A204.1 (cell line): ENCODE results near the gene RPS27L.
A peak's percentile ranks its signal among the peaks of the same experiment; 100 is the strongest.

ENCODE experiments used
- FAIRE-seq: peaks from 2 replicates; lab custom pipeline; 2012; peaks lifted over from hg19 to GRCh38; lab: Jason Lieb, UNC

Gene RPS27L

GRCh38 chr15:63187589-63188226 is 30.4 kb upstream of the RPS27L start:
- FAIRE-seq, result no peak

GRCh38 chr15:63186065-63186464 is 28.8 kb upstream of the RPS27L start:
- no peak for FAIRE-seq

- FAIRE-seq, result no peak
Observed at GRCh38 chr15:63185206-63185605, 27.9 kb upstream of the RPS27L start.

DNA sequence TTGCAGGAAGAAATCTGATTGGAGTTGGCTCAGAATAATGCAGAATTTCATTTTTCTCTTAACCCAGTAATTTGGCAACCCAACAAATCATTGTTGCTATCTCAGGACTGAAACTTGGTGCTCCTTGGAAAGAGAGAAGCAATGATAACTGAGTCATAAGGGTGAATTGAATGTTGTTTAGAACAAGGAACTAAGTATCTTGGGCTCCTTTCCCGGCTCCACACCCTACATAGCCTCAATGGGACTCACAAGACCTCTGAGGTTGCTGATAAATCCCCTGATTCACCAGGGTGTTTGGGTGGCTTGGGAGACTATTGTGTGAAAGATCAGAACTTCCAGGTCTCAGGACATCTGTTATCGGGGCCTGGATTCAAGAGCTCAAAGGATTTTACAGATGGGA is 24.4 kb upstream of the RPS27L start:
- FAIRE-seq, result no peak

- no peak for FAIRE-seq
Observed at GRCh38 chr15:63180746-63181145, 23.5 kb upstream of the RPS27L start.

- no peak for FAIRE-seq
Observed at GRCh38 chr15:63178034-63178433, 20.8 kb upstream of the RPS27L start.

- FAIRE-seq, result no peak
Observed at GRCh38 chr15:63176302-63176701, 19.0 kb upstream of the RPS27L start.

GRCh38 chr15:63172851-63173451 is 15.7 kb upstream of the RPS27L start:
- no peak for FAIRE-seq

GRCh38 chr15:63172376-63172775 is 15.1 kb upstream of the RPS27L start:
- no peak for FAIRE-seq

- no peak for FAIRE-seq
Observed at GRCh38 chr15:63169788-63170187, 12.5 kb upstream of the RPS27L start.

GRCh38 chr15:63166219-63166618 is 8.9 kb upstream of the RPS27L start:
- no peak for FAIRE-seq

GRCh38 chr15:63165166-63165859 is 8.0 kb upstream of the RPS27L start:
- no peak for FAIRE-seq

- FAIRE-seq, result no peak
Observed at GRCh38 chr15:63163217-63163616, 5.9 kb upstream of the RPS27L start.

GRCh38 chr15:63160638-63161037 is 3.4 kb upstream of the RPS27L start:
- no peak for FAIRE-seq

DNA sequence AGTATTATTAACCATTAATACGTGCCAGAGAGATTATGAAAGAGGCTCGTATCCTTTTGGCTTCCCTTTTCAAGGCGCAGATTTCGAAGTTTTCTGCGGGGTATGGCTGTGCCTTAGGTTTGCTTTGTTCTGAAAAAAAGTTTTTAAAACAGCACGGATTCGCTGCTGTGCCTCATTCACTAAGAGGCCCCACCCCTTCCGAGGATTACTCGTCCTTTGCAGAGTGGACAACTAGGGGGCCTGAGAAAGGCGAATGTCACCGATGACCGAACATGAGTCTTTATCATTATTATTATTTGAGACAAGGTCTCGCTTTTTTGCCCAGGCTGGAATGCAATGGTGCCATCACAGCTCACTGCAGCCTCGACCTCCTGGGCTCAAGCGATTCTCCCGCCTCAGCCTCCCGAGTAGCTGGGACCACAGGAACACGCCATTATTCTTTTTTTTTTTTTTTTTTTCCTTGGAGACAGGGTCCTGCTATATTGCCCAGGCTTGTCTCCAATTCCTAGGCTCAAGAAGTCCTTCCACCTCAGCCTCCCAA is 684 bp upstream of the RPS27L start:
- peak; percentile 32 for FAIRE-seq

DNA sequence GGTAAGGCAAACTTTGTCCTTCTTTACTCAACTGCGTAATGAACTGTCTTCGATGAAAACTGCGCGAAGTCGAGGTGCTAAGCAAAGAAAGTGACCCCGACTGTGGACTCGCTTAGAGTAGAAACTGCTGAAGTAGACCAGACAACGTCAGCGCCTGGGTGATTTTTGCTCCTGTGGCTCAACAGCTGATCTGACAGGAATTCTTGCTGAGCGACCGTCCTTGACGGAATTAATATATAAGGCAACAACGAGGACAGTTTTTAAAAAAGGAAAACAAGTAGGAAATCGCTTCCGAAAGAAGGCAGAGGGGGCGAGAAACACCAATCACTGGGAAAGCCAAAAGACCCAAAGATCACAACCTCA is 541 bp downstream of the RPS27L start:
- no peak for FAIRE-seq

DNA sequence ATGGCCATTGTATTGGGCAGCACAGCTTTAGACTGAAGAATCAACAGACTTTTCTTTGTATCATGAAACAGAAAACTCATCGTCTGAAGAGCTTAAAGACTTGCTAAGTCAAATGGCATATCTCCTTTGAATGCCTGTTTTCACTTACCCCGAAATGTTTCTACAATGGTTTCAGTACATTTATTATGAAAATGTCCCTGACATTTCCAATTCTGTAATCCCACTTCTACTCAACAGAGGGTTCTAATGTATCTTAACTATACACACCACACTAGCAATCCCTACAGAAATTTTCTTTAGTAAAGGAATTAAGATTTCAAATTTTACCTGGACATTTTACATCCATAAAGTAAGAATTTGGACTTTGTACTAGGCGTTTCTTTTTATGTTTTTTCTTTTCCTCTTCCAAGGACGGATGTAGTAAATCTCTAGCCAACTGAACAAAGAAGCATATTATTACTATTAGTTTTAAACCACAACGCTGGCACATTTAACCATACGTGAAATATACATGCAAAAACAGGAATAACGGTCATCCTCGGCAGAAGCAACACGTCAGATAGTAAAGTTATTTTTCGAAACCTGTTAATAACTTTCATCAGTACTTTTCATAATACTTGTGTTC is 1.1 kb downstream of the RPS27L start:
- FAIRE-seq, result no peak

GRCh38 chr15:63155486-63155885 is 1.8 kb downstream of the RPS27L start:
- no peak for FAIRE-seq

DNA sequence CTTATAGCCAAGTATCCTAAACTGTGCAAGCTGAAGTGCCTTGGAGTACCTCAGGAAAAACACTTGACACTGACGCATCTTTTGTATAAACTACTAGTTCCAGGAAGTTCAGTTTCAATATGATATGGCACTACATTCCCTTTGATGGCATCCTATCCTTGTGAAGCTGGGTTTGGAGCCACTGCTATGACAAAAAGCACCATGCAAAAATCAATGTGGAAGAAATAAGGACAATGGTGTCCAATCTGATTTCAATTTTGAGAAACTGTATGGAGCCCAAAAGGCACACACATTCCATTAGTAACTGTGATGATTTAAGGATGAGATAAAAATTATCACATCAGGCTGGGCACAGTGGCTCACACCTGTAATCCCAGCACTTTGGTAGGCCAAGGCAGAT is 5.6 kb downstream of the RPS27L start:
- FAIRE-seq, result no peak

DNA sequence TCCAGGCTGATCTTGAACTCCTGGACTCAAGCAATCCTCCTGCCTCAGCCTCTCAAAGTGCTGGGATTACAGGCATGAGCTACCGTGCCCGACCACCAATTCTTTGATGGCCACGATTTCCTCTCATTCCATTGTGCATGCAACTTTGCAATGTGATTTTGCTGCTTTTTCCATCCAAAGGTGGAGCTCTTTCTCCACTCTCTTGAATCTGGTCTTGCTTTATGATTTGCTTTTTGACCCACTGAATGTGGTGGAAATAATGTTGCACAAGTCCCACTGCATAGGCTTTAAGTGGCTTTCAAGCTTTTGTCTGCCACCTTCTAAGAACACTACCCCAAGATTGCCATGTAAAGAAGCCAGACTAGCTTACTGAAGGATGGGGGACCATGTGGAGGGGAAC is 10.6 kb downstream of the RPS27L start:
- FAIRE-seq, result no peak

GRCh38 chr15:63145426-63145825 is 11.9 kb downstream of the RPS27L start:
- FAIRE-seq, result no peak

DNA sequence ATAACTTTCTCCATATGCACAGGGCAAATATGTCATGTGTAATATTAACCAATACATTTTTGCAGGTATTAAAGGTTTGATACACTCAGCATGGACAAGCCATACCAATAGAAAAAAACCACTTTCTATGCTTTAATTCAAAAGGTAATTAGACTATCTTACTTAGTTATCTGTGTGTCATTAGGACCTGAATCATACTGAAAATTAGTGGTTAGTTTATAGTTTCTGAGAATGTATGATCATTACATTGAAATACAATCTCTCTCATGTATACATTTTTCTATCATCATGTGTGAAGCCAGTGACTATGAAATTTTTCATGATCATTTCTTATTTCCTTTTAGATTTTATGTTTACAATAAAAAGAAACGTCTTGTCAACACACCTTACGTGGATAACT is 16.3 kb downstream of the RPS27L start:
- FAIRE-seq, result no peak

- no peak for FAIRE-seq
Observed at GRCh38 chr15:63136742-63137141, 20.5 kb downstream of the RPS27L start.
